ENCODE data around the gene AUTS2.

AUTS2 gene

DNA sequence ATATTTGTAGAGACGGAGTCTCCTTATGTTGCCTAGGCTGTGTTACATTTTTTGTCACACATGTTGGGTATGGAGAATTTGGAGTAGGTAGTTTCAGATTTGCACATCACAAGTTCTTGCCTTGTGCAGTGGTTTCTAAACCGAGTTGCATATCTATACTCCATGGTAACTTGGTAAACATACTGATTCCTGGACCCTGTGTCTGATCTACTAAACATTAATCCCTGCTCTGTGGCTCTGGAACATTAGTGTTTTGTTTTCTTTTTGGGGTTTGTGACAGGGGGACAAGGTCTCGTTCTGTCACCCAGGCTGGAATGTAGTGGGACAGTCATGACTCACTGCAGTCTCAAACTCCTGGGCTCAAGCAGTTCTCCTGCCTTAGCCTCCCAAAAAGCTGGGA lies 24.7 kb downstream of the AUTS2 start:
- Histone ChIP-seq H3F3A (ENCODE audit: insufficient read depth, low read length) (0 out of 2 replicates have a peak, but pooled peaks cover 1% of the 10 kb centered on the region), H3K4me3 (ENCODE audit: low read depth, low read length, poor library complexity, severe bottlenecking) (no peak overlapping the region), H4K20me1 (ENCODE audit: insufficient read depth, low read length) (0 out of 2 replicates have a peak, but pooled peaks cover 3% of the 10 kb centered on the region), H2AFZ (ENCODE audit: low read length) (no peak overlapping the region), H3K36me3 (ENCODE audit: insufficient read depth, low read length) (no peaks in the 10 kb centered on the region), H3K9me2 (ENCODE audit: low read depth, low read length) (no peaks in the 10 kb centered on the region), H3K27ac (ENCODE audit: low read depth, low read length, poor library complexity, severe bottlenecking) (peak overlapping the region; percentile 95), H3K4me2 (ENCODE audit: low read length) (peak overlapping the region; percentile 17; the same call in 1 of the 2 replicates), H3K9me3 (ENCODE audit: low read length) (no peaks in the 10 kb centered on the region), H3K27me3 (ENCODE audit: insufficient read depth, low read length) (no peaks in the 10 kb centered on the region), H3K4me1 (ENCODE audit: insufficient read depth, low read length, severe bottlenecking) (peaks cover 100% of the 10 kb centered on the region), H3K79me2 (ENCODE audit: insufficient read depth, low read length) (peaks cover 100% of the 10 kb centered on the region), H3K9ac (ENCODE audit: low read length) (no peak overlapping the region)
- TF ChIP-seq EZH2 (IDR thresholded peaks at IDR 0.05; ENCODE audit: borderline replicate concordance, low read length), result no peak
- TF ChIP-seq, protein P1, sequence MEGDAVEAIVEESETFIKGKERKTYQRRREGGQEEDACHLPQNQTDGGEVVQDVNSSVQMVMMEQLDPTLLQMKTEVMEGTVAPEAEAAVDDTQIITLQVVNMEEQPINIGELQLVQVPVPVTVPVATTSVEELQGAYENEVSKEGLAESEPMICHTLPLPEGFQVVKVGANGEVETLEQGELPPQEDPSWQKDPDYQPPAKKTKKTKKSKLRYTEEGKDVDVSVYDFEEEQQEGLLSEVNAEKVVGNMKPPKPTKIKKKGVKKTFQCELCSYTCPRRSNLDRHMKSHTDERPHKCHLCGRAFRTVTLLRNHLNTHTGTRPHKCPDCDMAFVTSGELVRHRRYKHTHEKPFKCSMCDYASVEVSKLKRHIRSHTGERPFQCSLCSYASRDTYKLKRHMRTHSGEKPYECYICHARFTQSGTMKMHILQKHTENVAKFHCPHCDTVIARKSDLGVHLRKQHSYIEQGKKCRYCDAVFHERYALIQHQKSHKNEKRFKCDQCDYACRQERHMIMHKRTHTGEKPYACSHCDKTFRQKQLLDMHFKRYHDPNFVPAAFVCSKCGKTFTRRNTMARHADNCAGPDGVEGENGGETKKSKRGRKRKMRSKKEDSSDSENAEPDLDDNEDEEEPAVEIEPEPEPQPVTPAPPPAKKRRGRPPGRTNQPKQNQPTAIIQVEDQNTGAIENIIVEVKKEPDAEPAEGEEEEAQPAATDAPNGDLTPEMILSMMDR (IDR thresholded peaks at IDR 0.05; ENCODE audit: low read length), result no peak

DNA sequence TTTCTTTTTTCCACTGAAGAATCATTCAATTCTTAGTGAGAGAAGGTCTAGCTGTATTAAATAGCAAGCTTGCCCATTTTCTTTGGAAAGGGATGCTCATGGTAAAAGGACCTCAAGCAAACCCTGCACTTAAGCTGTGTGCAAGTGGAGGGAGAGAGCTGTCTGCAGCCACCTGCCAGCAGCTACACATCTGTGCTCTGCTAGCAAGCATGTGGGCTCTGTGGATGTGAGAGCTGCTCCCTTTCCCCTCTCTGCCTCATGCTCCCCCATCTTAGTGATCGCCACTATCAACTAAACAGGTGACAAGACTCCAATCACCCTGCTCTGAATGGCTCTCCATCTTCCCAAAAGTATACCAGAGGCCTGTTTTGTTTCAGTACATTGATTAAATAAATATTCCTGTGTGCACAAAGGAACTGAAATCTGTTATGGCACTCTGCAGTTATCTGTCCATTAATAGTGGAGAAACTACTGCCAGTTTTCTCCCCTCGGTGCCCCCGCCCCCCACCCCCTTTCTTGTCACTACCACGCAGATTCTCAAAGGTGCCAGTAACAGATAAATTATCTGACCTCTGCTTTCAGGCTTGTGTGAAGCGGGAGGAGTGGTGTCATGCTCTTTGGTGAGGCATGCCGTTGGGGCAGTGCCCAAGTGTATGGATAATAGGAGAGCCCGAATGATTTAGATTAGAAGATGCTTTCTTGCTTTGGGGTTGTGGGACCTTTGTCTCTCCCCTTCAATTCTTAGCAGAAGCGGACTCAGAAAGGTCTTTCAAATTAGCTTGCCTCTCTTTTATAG lies 26.4 kb downstream of the AUTS2 start:
- Histone ChIP-seq H3K4me3 (ENCODE audit: low read depth, low read length, poor library complexity, severe bottlenecking) (peak overlapping the region; percentile 33), H3F3A (ENCODE audit: insufficient read depth, low read length) (0 out of 2 replicates have a peak, but pooled peaks cover 3% of the 10 kb centered on the region), H3K9me2 (ENCODE audit: low read depth, low read length) (no peaks in the 10 kb centered on the region), H3K27me3 (ENCODE audit: insufficient read depth, low read length) (no peaks in the 10 kb centered on the region), H3K27ac (ENCODE audit: low read depth, low read length, poor library complexity, severe bottlenecking) (peak overlapping the region; percentile 95), H3K79me2 (ENCODE audit: insufficient read depth, low read length) (peaks cover 100% of the 10 kb centered on the region), H3K36me3 (ENCODE audit: insufficient read depth, low read length) (no peaks in the 10 kb centered on the region), H3K9ac (ENCODE audit: low read length) (peak overlapping the region; percentile 48), H4K20me1 (ENCODE audit: insufficient read depth, low read length) (0 out of 2 replicates have a peak, but pooled peaks cover 3% of the 10 kb centered on the region), H3K4me2 (ENCODE audit: low read length) (peak overlapping the region; percentile 67), H2AFZ (ENCODE audit: low read length) (no peak overlapping the region), H3K9me3 (ENCODE audit: low read length) (no peaks in the 10 kb centered on the region), H3K4me1 (ENCODE audit: insufficient read depth, low read length, severe bottlenecking) (peaks cover 100% of the 10 kb centered on the region)
- TF ChIP-seq EZH2 (IDR thresholded peaks at IDR 0.05; ENCODE audit: borderline replicate concordance, low read length), result no peak
- TF ChIP-seq, protein P1 (IDR thresholded peaks at IDR 0.05; ENCODE audit: low read length), result no peak

DNA sequence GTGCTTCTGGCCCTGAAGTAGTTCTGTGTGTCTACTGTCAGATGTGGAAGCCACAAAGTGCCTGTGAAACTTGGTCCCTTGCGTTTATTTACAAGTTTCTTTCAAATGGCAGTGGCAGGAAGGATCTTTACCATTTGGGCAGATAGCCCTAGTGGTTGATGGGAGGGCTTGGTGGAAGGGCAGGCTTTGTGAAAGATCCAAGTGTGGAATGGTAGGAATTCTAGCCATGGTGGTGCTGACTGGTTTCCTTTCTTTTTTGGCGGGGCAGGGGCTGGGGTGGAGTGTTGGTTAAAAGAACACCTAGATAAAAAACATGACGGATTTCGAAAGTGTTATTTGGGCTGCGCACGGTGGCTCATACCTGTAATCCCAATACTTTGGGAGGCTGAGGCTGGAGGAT lies 27.0 kb downstream of the AUTS2 start:
- H4K20me1 ChIP-seq (ENCODE audit: insufficient read depth, low read length), result 0 out of 2 replicates have a peak, but pooled peaks cover 3% of the 10 kb centered on the region
- H3K4me3 ChIP-seq (ENCODE audit: low read depth, low read length, poor library complexity, severe bottlenecking), result peak overlapping the region; percentile 33

More for the DNA sequence above, 27.0 kb downstream of the AUTS2 start:
- peaks cover 100% of the 10 kb centered on the region for H3K4me1 ChIP-seq (ENCODE audit: insufficient read depth, low read length, severe bottlenecking)
- peaks cover 3% of the 10 kb centered on the region; the same call in 1 of the 2 replicates for H3F3A ChIP-seq (ENCODE audit: insufficient read depth, low read length)
- H3K79me2 ChIP-seq (ENCODE audit: insufficient read depth, low read length), result peaks cover 100% of the 10 kb centered on the region
- H2AFZ ChIP-seq (ENCODE audit: low read length), result no peak overlapping the region
- no peaks in the 10 kb centered on the region for H3K9me3 ChIP-seq (ENCODE audit: low read length)
- H3K27ac ChIP-seq (ENCODE audit: low read depth, low read length, poor library complexity, severe bottlenecking), result peak overlapping the region; percentile 95
- H3K27me3 ChIP-seq (ENCODE audit: insufficient read depth, low read length), result no peaks in the 10 kb centered on the region
- no peaks in the 10 kb centered on the region for H3K36me3 ChIP-seq (ENCODE audit: insufficient read depth, low read length)
- H3K9me2 ChIP-seq (ENCODE audit: low read depth, low read length), result no peaks in the 10 kb centered on the region
- peak overlapping the region; percentile 67 for H3K4me2 ChIP-seq (ENCODE audit: low read length)
- TF ChIP-seq, protein P1 (IDR thresholded peaks at IDR 0.05; ENCODE audit: low read length), result no peak
- TF ChIP-seq EZH2 (IDR thresholded peaks at IDR 0.05; ENCODE audit: borderline replicate concordance, low read length), result no peak
- peak overlapping the region; percentile 48; the same call in 1 of the 2 replicates for H3K9ac ChIP-seq (ENCODE audit: low read length)

Measured in OCI-LY1 (cell line).